ENCODE measurements around the gene ELMO3. TPM values are rescaled to one million over a fixed set of nuclear protein-coding genes. Genes with fewer than 3 reads are reported as not detected.

Gene ELMO3
- total and polyA plus RNA-seq, 2 of the 13 experiments (the other 11 are each of a cell fraction or from before 2014, with no cell fraction given), result 2.6 to 4.0 TPM

GRCh38 chr16:67177743-67178699, 20.9 kb upstream of the ELMO3 start (continued):
- TF ChIP-seq MIER2 (CRISPR knock-in tag; IDR thresholded peaks at IDR 0.05) (peak; percentile 57; the same call in 1 of the 2 replicates), ZBTB38 (CRISPR knock-in tag; IDR thresholded peaks at IDR 0.05) (peak; percentile 77), HOXD1 (CRISPR knock-in tag; IDR thresholded peaks at IDR 0.05) (0 out of 2 replicates have a peak, but pooled peaks have one; percentile 46), LRRFIP1 (CRISPR knock-in tag; conservative IDR thresholded peaks at IDR 0.05) (no peak), ZNF343 (CRISPR knock-in tag; IDR thresholded peaks at IDR 0.05) (peak; percentile 62; the same call in 1 of the 2 replicates), GMEB1 (CRISPR knock-in tag; IDR thresholded peaks at IDR 0.05; ENCODE audit: borderline replicate concordance) (peak; percentile 88), ZSCAN29 (CRISPR knock-in tag; conservative IDR thresholded peaks at IDR 0.05) (peak; percentile 72; the same call in 1 of the 2 replicates), MTA3 (CRISPR knock-in tag; IDR thresholded peaks at IDR 0.05) (no peak), STAT6 (CRISPR knock-in tag; IDR thresholded peaks at IDR 0.05; ENCODE audit: borderline replicate concordance) (no peak), ZFP36L1 (CRISPR knock-in tag; IDR thresholded peaks at IDR 0.05) (no peak), ATF7-NPFF (CRISPR knock-in tag; IDR thresholded peaks at IDR 0.05; ENCODE audit: low read depth) (peak; percentile 70; the same call in 1 of the 2 replicates), GABPA (IDR thresholded peaks at IDR 0.05; ENCODE audit: low read depth, low read length) (no peak), GABPA (CRISPR knock-in tag; IDR thresholded peaks at IDR 0.05; ENCODE audit: low read depth) (no peak), NKX3-1 (CRISPR knock-in tag; IDR thresholded peaks at IDR 0.05) (no peak), NR2C2 (CRISPR knock-in tag; IDR thresholded peaks at IDR 0.05; ENCODE audit: borderline replicate concordance) (no peak), KDM1A (CRISPR knock-in tag; IDR thresholded peaks at IDR 0.05) (0 out of 2 replicates have a peak, but pooled peaks have one; percentile 25), CSRNP1 (CRISPR knock-in tag; IDR thresholded peaks at IDR 0.05) (no peak)

Measured in HepG2 (cell line).